Measurements from ENCODE around the gene ERCC3. TPM values are rescaled to one million over a fixed set of nuclear protein-coding genes. Genes with fewer than 3 reads are reported as not detected.

Gene ERCC3
- total and polyA plus RNA-seq, 2 donors (not counting 3 experiments of a cell fraction or from before 2014, with no cell fraction given), result 40.7 to 47.3 TPM

GRCh38 chr2:127277028-127277427 is 16.9 kb downstream of the ERCC3 start:
- no peak overlapping the region for H3K27ac ChIP-seq (ENCODE audit: insufficient read depth, low read depth, low read length)
- TF ChIP-seq FOS (IDR thresholded peaks at IDR 0.05; ENCODE audit: borderline replicate concordance, insufficient read depth, low read length), result no peak
- TF ChIP-seq GATA2 (IDR thresholded peaks at IDR 0.05; ENCODE audit: insufficient read depth, insufficient read length, low read depth, low read length), result no peak
- TF ChIP-seq, protein P1, sequence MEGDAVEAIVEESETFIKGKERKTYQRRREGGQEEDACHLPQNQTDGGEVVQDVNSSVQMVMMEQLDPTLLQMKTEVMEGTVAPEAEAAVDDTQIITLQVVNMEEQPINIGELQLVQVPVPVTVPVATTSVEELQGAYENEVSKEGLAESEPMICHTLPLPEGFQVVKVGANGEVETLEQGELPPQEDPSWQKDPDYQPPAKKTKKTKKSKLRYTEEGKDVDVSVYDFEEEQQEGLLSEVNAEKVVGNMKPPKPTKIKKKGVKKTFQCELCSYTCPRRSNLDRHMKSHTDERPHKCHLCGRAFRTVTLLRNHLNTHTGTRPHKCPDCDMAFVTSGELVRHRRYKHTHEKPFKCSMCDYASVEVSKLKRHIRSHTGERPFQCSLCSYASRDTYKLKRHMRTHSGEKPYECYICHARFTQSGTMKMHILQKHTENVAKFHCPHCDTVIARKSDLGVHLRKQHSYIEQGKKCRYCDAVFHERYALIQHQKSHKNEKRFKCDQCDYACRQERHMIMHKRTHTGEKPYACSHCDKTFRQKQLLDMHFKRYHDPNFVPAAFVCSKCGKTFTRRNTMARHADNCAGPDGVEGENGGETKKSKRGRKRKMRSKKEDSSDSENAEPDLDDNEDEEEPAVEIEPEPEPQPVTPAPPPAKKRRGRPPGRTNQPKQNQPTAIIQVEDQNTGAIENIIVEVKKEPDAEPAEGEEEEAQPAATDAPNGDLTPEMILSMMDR (IDR thresholded peaks at IDR 0.05; ENCODE audit: extremely low read depth in 1 of 2, insufficient read depth in 1 of 2, low read depth in 1 of 2, low read length in 2 of 2), result no peak
- TF ChIP-seq JUN (IDR thresholded peaks at IDR 0.05; ENCODE audit: borderline replicate concordance, insufficient read depth, insufficient read length, low read depth), result no peak
- TF ChIP-seq MYC (IDR thresholded peaks at IDR 0.05; ENCODE audit: low read depth, low read length), result no peak
- no peak for TF ChIP-seq MAX (IDR thresholded peaks at IDR 0.05; ENCODE audit: insufficient read depth, insufficient read length)
- no peak for TF ChIP-seq POLR2AphosphoS5 (IDR thresholded peaks at IDR 0.05; ENCODE audit: insufficient read depth, low read depth, low read length)
- TF ChIP-seq POLR2A (IDR thresholded peaks at IDR 0.05; ENCODE audit: low read depth, low read length), result no peak
- TF ChIP-seq EZH2 (IDR thresholded peaks at IDR 0.05; ENCODE audit: borderline replicate concordance, low read depth, low read length, severe bottlenecking), result no peak
- no peaks in the 10 kb centered on the region for H3K27me3 ChIP-seq (ENCODE audit: control insufficient read depth in 2 of 2, insufficient read depth in 2 of 2, low read length in 2 of 2)
- H3K36me3 ChIP-seq (ENCODE audit: control insufficient read depth in 2 of 2, extremely low read depth in 1 of 2, insufficient read depth in 2 of 2, low read length in 2 of 2), result peaks cover 17 to 32% of the 10 kb centered on the region in 2 experiments
- H3K4me1 ChIP-seq (ENCODE audit: control insufficient read depth, extremely low read depth, insufficient read depth, low read length), result no peaks in the 10 kb centered on the region
- no peak overlapping the region for H3K4me2 ChIP-seq (ENCODE audit: insufficient read depth, low read length)
- ChIA-PET CTCF (interaction anchor here (1.1 kb wide), 1 partner anchor 17 kb away, joined by 3 read pairs; the partner anchor contains the start of gene ERCC3), POLR2A (no interaction called here)
- intact Hi-C loops (cut with micrococcal nuclease) (no loop called here), dilution Hi-C loops (cut with MboI; ENCODE audit: extremely low pct_ligation_motif_present, low sequenced_read_pairs) (no loop called here)
- H3K79me2 ChIP-seq (ENCODE audit: control insufficient read depth, insufficient read depth, low read length), result no peaks in the 10 kb centered on the region
- no peaks in the 10 kb centered on the region for H4K20me1 ChIP-seq (replicated peaks; ENCODE audit: control insufficient read depth, extremely low read depth, insufficient read depth, low read length)
- FAIRE-seq (no peak), DNase-seq (ENCODE audit: low read depth, low spot score) (no peak)
- no peaks in the 10 kb centered on the region for H3K9me1 ChIP-seq (replicated peaks; ENCODE audit: control insufficient read depth, extremely low read depth, insufficient read depth, low read length)
- no peak overlapping the region for H2AFZ ChIP-seq (ENCODE audit: low read depth, low read length)
- H3K9ac ChIP-seq (replicated peaks; ENCODE audit: extremely low read depth, insufficient read depth, low read length), result no peak overlapping the region
- no peak overlapping the region for H3K4me3 ChIP-seq (replicated peaks in 1 of 3; ENCODE audit: insufficient read depth in 1 of 3, low read depth in 1 of 3, low read length in 3 of 3)
- H3K9me3 ChIP-seq (replicated peaks; ENCODE audit: control insufficient read depth, insufficient read depth, low read length), result no peaks in the 10 kb centered on the region
- BruUV-seq (replicated peaks), result no TSS peak
